ENCODE measurements around the gene TECPR2.

DNA sequence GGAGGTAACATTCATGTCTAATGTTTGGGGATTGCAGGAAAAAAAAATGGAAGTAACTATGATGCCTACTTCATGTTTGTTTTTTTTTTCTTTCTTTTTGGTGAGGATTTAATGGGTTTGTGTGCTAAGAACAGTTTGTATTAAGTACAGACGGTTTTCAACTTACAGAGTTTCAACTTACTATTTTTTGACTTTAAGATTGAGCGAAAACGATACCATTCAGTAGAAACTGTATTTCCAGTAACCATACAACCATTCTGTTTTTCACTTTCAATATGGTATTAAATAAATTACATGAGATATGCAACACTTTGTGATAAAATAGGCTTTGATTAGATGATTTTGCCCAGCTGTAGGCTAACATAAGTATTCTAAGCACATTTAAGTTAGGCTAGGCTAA, 10.4 kb downstream of the TECPR2 start:
- TF ChIP-seq NFYB (IDR thresholded peaks at IDR 0.05; ENCODE audit: insufficient read depth, low read depth, low read length) = no peak
- TF ChIP-seq POLR2AphosphoS5 (IDR thresholded peaks at IDR 0.05; ENCODE audit: low read length) = no peak
- TF ChIP-seq MYC (IDR thresholded peaks at IDR 0.05; ENCODE audit: insufficient read depth, insufficient read length, insufficient replicate concordance, low read length, severe bottlenecking) = no peak
- TF ChIP-seq CTCF (IDR thresholded peaks at IDR 0.05 in 2 of 3, conservative IDR thresholded peaks at IDR 0.05 in 1 of 3; ENCODE audit: control insufficient read depth in 2 of 3, extremely low read depth in 1 of 3, insufficient read depth in 1 of 3, low read depth in 3 of 3, low read length in 3 of 3) = no peak
- TF ChIP-seq, protein P1, sequence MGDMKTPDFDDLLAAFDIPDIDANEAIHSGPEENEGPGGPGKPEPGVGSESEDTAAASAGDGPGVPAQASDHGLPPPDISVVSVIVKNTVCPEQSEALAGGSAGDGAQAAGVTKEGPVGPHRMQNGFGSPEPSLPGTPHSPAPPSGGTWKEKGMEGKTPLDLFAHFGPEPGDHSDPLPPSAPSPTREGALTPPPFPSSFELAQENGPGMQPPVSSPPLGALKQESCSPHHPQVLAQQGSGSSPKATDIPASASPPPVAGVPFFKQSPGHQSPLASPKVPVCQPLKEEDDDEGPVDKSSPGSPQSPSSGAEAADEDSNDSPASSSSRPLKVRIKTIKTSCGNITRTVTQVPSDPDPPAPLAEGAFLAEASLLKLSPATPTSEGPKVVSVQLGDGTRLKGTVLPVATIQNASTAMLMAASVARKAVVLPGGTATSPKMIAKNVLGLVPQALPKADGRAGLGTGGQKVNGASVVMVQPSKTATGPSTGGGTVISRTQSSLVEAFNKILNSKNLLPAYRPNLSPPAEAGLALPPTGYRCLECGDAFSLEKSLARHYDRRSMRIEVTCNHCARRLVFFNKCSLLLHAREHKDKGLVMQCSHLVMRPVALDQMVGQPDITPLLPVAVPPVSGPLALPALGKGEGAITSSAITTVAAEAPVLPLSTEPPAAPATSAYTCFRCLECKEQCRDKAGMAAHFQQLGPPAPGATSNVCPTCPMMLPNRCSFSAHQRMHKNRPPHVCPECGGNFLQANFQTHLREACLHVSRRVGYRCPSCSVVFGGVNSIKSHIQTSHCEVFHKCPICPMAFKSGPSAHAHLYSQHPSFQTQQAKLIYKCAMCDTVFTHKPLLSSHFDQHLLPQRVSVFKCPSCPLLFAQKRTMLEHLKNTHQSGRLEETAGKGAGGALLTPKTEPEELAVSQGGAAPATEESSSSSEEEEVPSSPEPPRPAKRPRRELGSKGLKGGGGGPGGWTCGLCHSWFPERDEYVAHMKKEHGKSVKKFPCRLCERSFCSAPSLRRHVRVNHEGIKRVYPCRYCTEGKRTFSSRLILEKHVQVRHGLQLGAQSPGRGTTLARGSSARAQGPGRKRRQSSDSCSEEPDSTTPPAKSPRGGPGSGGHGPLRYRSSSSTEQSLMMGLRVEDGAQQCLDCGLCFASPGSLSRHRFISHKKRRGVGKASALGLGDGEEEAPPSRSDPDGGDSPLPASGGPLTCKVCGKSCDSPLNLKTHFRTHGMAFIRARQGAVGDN (IDR thresholded peaks at IDR 0.05) = no peak
- TF ChIP-seq, protein P2, sequence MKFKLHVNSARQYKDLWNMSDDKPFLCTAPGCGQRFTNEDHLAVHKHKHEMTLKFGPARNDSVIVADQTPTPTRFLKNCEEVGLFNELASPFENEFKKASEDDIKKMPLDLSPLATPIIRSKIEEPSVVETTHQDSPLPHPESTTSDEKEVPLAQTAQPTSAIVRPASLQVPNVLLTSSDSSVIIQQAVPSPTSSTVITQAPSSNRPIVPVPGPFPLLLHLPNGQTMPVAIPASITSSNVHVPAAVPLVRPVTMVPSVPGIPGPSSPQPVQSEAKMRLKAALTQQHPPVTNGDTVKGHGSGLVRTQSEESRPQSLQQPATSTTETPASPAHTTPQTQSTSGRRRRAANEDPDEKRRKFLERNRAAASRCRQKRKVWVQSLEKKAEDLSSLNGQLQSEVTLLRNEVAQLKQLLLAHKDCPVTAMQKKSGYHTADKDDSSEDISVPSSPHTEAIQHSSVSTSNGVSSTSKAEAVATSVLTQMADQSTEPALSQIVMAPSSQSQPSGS (IDR thresholded peaks at IDR 0.05; ENCODE audit: low read length) = no peak
- no peak for TF ChIP-seq ASH2L (IDR thresholded peaks at IDR 0.05; ENCODE audit: borderline replicate concordance, low read depth)
- TF ChIP-seq CREM (IDR thresholded peaks at IDR 0.05; ENCODE audit: low read depth) = no peak
- TF ChIP-seq FOXK2 (IDR thresholded peaks at IDR 0.05) = no peak
- no peak for TF ChIP-seq YY1 (IDR thresholded peaks at IDR 0.05; ENCODE audit: low read depth, low read length)
- TF ChIP-seq, protein P3, sequence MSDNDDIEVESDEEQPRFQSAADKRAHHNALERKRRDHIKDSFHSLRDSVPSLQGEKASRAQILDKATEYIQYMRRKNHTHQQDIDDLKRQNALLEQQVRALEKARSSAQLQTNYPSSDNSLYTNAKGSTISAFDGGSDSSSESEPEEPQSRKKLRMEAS (IDR thresholded peaks at IDR 0.05; ENCODE audit: low read depth, low read length) = no peak
- no peak for TF ChIP-seq EZH2 (IDR thresholded peaks at IDR 0.05; ENCODE audit: borderline replicate concordance, control insufficient read depth, low read depth, low read length)
- no peak for TF ChIP-seq CBX3 (IDR thresholded peaks at IDR 0.05; ENCODE audit: borderline replicate concordance, low read depth)
- no peak for TF ChIP-seq SIN3A (IDR thresholded peaks at IDR 0.05; ENCODE audit: low read depth, low read length)

All from GM12878 (cell line).